ENCODE results near the gene JRKL. TPM values are rescaled to one million over a fixed set of nuclear protein-coding genes. Genes with fewer than 3 reads are reported as not detected.

The JRKL gene
- 4.6 and 7.5 TPM in 2 replicates for total RNA-seq

DNA sequence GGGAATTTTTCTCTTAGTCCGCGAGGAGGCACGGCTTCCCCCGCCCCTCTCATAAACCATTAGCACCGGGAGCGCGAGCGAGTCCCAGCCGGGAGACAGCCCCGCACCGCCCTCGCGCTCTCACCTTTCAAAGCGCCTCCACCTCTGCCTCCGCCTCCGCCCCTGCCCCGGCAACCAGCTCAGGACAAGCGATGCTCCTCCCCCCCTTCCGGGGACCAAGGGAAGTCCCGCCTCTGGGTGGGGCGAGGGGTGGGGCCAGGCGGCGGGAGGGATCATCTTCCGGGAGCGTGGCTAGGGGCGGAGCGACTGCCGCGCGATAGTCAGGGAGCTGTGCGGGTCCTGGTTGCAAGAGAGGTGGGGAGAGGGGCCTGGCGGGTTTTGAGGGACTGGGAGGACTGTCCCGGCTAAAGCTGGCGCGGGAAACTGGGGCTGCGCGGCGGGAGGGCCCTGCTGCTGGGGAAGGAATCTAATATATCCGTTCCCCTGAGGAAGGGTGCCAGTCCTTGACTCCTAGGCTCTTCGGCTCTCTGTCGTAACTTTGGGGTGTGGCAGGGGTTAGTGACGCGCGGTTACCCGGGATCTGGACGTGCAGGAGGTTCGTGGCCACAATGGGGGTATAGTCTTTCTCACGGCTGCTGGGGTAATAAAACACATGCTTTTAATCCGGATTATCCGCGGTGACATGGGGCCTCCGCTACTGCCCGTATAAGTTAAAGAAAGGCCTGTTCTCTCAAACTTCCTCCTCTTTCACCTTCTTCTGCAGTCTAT, at the start of gene JRKL, which contains the start of gene CCDC82:
TSS of gene JRKL (plus strand) at position 294 of the 768 bp plus-strand sequence. CDS start 637 bp downstream, outside the sequence.
TSS of gene CCDC82 (minus strand) at position 193 of the 768 bp plus-strand sequence. CDS start 5,165 bp downstream, outside the sequence.

DNA sequence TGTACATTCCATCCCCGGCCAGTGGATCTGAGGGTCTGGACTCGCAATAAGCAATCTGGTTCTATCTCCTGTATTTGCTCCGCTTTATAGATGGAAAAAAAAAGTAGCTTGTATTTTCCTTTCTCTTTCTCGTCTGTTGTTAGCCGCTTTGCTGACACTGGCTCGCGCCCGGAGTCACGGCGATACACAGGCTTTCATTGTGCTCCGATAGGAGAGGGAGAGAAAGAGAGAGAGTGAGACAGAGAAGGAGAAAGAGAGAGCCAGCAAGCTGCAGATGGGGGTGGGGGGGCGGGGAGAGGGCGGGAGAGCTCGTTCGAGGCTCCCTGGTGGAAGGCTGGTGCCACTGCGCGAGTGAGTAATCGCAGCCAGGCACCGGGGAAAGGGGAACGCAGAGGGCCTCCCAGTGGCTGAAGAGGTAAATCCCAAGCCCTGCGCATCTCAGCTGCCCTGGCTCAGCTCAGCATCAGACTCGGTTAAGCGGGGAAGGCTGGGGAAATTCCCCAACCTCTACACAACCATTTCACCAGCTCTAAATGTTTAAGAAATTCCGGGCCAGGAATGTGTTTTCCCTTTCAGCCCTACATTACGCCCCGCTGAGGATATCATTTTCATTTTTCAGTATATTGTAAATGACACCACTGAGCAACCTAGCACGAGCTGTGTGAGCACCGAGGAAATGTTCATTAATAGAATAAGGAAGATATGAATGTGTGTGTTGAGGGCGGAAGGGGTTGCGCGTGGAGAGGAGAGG, 46.7 kb upstream of the JRKL start, which contains the start of gene MAML2:
TSS of gene MAML2 (minus strand) at position 235 of the 751 bp plus-strand sequence. CDS start 1,300 bp downstream, outside the sequence.

Small RNA genes lying within 50 kb of the gene (small RNA-seq; reads per million reads assigned to genes)
- not detected for gene MIR1260B

Other genes with a start within 250 kb of the JRKL start
- gene MAML2, start 46.8 kb upstream of the JRKL start, total RNA-seq: 18.2 and 24.8 TPM in 2 replicates
- gene CCDC82, start 101 bp upstream of the JRKL start, total RNA-seq: 20.3 and 27.3 TPM in 2 replicates